ENCODE data around the gene GSTM1. TPM values are rescaled to one million over a fixed set of nuclear protein-coding genes. Genes with fewer than 3 reads are reported as not detected.

GSTM1 gene
- total RNA-seq (2012; rRNA removed), result not detected in 2 replicates

- H3K9me3 ChIP-seq (replicated peaks; ENCODE audit: low read length), result no peaks in the 10 kb centered on the region
- H3K4me1 ChIP-seq (ENCODE audit: control insufficient read depth, insufficient read depth, low read length), result no peaks in the 10 kb centered on the region
- H3K27me3 ChIP-seq (ENCODE audit: control insufficient read depth, insufficient read depth, low read length), result no peaks in the 10 kb centered on the region
- peak within 1 kb of the TSS; percentile 77 for H3K4me2 ChIP-seq (ENCODE audit: low read length)
- peak within 1 kb of the TSS; percentile 86 for H3K9ac ChIP-seq (ENCODE audit: low read depth, low read length)
- no peaks in the 10 kb centered on the region for H3K36me3 ChIP-seq (ENCODE audit: insufficient read depth, low read length)
- H3K4me3 ChIP-seq (ENCODE audit: low read length), result peak within 1 kb of the TSS; percentile 80
These were observed at the start of gene GSTM1 for GRCh38 chr1:109687641-109688499. Gene GSTM1, plus strand, starts transcription at chr1:109687817. Its CDS starts 57 bp downstream, at chr1:109687874.

DNA sequence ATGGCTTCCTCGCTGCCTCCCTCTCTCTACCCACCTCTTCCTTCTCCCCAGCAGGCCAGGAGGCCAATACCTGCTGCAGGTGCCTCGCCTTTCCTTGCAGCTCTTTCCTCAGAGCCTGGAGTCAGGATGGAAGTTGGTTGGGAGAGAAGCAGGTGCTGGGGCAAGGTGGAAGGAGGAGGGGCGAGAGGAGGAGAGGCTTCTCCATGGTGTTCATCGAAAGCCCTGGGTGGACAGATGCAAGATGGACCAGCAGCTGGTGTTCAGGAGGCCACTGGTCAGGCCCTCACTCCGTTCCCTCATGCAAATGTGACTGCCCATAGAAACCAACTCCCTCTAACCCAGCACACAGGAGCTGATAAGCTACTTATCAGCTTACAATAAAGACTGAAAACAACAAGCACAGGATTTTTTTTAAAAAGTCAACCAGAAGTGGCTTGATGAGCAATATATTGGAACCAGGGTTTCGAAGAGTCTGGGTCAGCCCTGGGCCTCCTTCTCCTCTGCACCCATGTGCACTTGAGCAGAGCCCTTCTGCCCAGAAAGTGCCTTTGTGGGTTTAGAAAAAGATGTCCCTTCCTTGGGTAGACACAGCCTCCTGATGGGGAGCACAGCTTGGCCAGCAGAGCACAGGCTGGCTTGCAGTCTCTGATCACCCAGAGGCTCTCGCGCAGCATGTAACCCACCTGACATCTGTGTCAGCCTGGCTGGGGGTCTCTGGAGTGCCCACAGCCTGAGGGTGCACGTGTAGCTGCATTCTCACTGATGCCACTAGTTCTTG is 48.4 kb upstream of the GSTM1 start:
- Histone ChIP-seq H3K36me3 (ENCODE audit: insufficient read depth, low read length) (no peaks in the 10 kb centered on the region), H3K4me1 (ENCODE audit: control insufficient read depth, insufficient read depth, low read length) (peaks cover 13% of the 10 kb centered on the region), H3K4me2 (ENCODE audit: low read length) (no peak overlapping the region), H3K9me3 (replicated peaks; ENCODE audit: low read length) (no peaks in the 10 kb centered on the region), H3K4me3 (ENCODE audit: low read length) (no peak overlapping the region), H3K9ac (ENCODE audit: low read depth, low read length) (no peak overlapping the region), H3K27me3 (ENCODE audit: control insufficient read depth, insufficient read depth, low read length) (no peaks in the 10 kb centered on the region)

- no peaks in the 10 kb centered on the region for H3K9me3 ChIP-seq (replicated peaks; ENCODE audit: low read length)
These were observed 47.8 kb upstream of the GSTM1 start for GRCh38 chr1:109639841-109640184.

DNA sequence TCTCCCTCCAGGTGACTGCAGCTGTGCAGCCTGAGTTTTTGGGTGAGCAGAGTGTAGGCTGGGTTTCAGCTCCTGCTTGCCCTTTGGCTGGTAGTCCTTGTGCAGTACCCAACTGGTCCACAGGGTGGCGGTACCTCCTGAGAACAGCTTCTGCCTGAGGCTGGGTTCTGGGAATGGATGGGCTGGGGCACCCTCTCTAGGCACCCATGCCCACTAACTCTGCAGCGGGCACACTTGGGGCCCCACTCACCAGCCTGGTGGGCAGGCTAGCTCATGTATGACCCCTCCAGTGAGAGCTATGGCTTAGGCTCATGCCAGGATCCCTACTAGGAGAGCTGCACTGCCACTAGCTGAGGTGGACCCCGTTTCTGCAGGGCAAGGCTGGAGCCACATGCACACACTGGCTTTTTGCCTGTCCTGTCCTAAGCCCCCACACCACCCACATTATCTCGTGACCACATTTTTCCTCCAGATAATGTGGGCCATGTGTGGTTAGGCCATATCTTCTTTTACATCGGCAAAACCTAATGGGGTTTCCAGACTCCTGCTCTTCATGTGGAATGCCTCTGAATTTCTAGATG is 47.2 kb upstream of the GSTM1 start:
- Histone ChIP-seq H3K27me3 (ENCODE audit: control insufficient read depth, insufficient read depth, low read length) (no peaks in the 10 kb centered on the region), H3K9me3 (replicated peaks; ENCODE audit: low read length) (no peaks in the 10 kb centered on the region), H3K36me3 (ENCODE audit: insufficient read depth, low read length) (no peaks in the 10 kb centered on the region), H3K4me2 (ENCODE audit: low read length) (no peak overlapping the region), H3K4me1 (ENCODE audit: control insufficient read depth, insufficient read depth, low read length) (peaks cover 13% of the 10 kb centered on the region), H3K9ac (ENCODE audit: low read depth, low read length) (no peak overlapping the region), H3K4me3 (ENCODE audit: low read length) (no peak overlapping the region)

More at GRCh38 chr1:109639841-109640184, 47.8 kb upstream of the GSTM1 start:
- Histone ChIP-seq H3K4me2 (ENCODE audit: low read length) (no peak overlapping the region), H3K4me1 (ENCODE audit: control insufficient read depth, insufficient read depth, low read length) (peaks cover 13% of the 10 kb centered on the region), H3K36me3 (ENCODE audit: insufficient read depth, low read length) (no peaks in the 10 kb centered on the region), H3K27me3 (ENCODE audit: control insufficient read depth, insufficient read depth, low read length) (no peaks in the 10 kb centered on the region), H3K4me3 (ENCODE audit: low read length) (no peak overlapping the region), H3K9ac (ENCODE audit: low read depth, low read length) (no peak overlapping the region)

- Histone ChIP-seq H3K4me2 (ENCODE audit: low read length) (no peak overlapping the region), H3K27me3 (ENCODE audit: control insufficient read depth, insufficient read depth, low read length) (no peaks in the 10 kb centered on the region), H3K4me1 (ENCODE audit: control insufficient read depth, insufficient read depth, low read length) (peaks cover 9% of the 10 kb centered on the region), H3K9me3 (replicated peaks; ENCODE audit: low read length) (no peaks in the 10 kb centered on the region), H3K4me3 (ENCODE audit: low read length) (no peak overlapping the region), H3K36me3 (ENCODE audit: insufficient read depth, low read length) (no peaks in the 10 kb centered on the region), H3K9ac (ENCODE audit: low read depth, low read length) (no peak overlapping the region)
These were observed 46.4 kb upstream of the GSTM1 start for GRCh38 chr1:109641078-109641740.

DNA sequence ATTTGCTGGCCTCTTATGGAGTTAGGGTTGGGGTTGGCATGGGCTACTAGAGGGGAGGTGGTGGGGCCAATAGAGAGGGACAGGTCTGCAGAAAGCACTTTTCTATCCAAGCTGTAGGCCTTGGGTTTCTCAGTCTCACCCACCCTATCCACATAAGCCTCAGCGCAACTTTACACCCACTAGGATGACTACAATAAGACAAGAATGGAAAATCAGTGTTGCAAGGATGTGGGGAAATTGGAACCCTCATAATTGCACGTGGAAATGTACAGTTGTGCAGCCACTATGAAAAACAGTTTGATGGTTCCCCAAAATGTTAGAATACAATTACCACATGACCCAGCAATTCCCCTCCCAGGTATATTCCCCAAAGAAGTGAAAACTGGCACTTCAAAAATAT is 45.8 kb upstream of the GSTM1 start:
- peaks cover 2% of the 10 kb centered on the region for H3K4me1 ChIP-seq (ENCODE audit: control insufficient read depth, insufficient read depth, low read length)

GRCh38 chr1:109642626-109643025 is 45.0 kb upstream of the GSTM1 start:
- Histone ChIP-seq H3K9me3 (replicated peaks; ENCODE audit: low read length) (no peaks in the 10 kb centered on the region), H3K36me3 (ENCODE audit: insufficient read depth, low read length) (no peaks in the 10 kb centered on the region), H3K4me2 (ENCODE audit: low read length) (no peak overlapping the region), H3K9ac (ENCODE audit: low read depth, low read length) (no peak overlapping the region), H3K4me3 (ENCODE audit: low read length) (no peak overlapping the region), H3K27me3 (ENCODE audit: control insufficient read depth, insufficient read depth, low read length) (no peaks in the 10 kb centered on the region), H3K4me1 (ENCODE audit: control insufficient read depth, insufficient read depth, low read length) (peaks cover 2% of the 10 kb centered on the region)

More for the DNA sequence above, 45.8 kb upstream of the GSTM1 start:
- H3K9ac ChIP-seq (ENCODE audit: low read depth, low read length), result no peak overlapping the region
- no peak overlapping the region for H3K4me3 ChIP-seq (ENCODE audit: low read length)
- no peaks in the 10 kb centered on the region for H3K36me3 ChIP-seq (ENCODE audit: insufficient read depth, low read length)
- H3K27me3 ChIP-seq (ENCODE audit: control insufficient read depth, insufficient read depth, low read length), result no peaks in the 10 kb centered on the region
- H3K4me2 ChIP-seq (ENCODE audit: low read length), result no peak overlapping the region
- no peaks in the 10 kb centered on the region for H3K9me3 ChIP-seq (replicated peaks; ENCODE audit: low read length)

GRCh38 chr1:109643385-109644230 is 44.0 kb upstream of the GSTM1 start:
- H3K4me2 ChIP-seq (ENCODE audit: low read length), result peak overlapping the region; percentile 12
- H3K36me3 ChIP-seq (ENCODE audit: insufficient read depth, low read length), result no peaks in the 10 kb centered on the region
- no peak overlapping the region for H3K4me3 ChIP-seq (ENCODE audit: low read length)
- H3K9ac ChIP-seq (ENCODE audit: low read depth, low read length), result no peak overlapping the region
- H3K4me1 ChIP-seq (ENCODE audit: control insufficient read depth, insufficient read depth, low read length), result peaks cover 2% of the 10 kb centered on the region
- H3K9me3 ChIP-seq (replicated peaks; ENCODE audit: low read length), result no peaks in the 10 kb centered on the region
- H3K27me3 ChIP-seq (ENCODE audit: control insufficient read depth, insufficient read depth, low read length), result no peaks in the 10 kb centered on the region

- no peak overlapping the region for H3K9ac ChIP-seq (ENCODE audit: low read depth, low read length)
- no peak overlapping the region for H3K4me2 ChIP-seq (ENCODE audit: low read length)
- H3K4me1 ChIP-seq (ENCODE audit: control insufficient read depth, insufficient read depth, low read length), result peaks cover 7% of the 10 kb centered on the region
These were observed 42.9 kb upstream of the GSTM1 start for GRCh38 chr1:109644670-109645069.

DNA sequence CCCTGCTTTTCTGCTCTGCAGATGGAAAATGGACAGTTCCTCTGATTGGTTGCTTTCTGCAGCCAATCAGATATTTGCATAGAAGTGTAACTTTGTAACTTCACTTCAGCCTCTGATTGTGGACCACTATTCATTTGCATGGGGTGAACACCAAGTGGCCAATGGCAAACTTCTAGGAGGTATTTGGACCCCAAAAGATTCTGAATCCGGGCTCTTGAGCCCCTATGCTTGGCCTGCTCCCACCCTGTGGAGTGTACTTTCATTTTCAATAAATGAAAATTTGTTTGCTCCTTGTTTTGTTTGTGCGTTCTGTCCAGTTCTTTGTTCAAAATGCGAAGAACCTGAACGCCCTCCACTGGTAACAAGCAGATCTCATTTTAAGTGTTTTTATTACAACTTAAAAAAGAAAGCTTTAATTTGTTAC is 38.1 kb upstream of the GSTM1 start:
- Histone ChIP-seq H3K9ac (ENCODE audit: low read depth, low read length) (peak overlapping the region; percentile 30), H3K4me3 (ENCODE audit: low read length) (peak overlapping the region; percentile 62), H3K27me3 (ENCODE audit: control insufficient read depth, insufficient read depth, low read length) (peaks cover 23% of the 10 kb centered on the region), H3K4me1 (ENCODE audit: control insufficient read depth, insufficient read depth, low read length) (peaks cover 15% of the 10 kb centered on the region), H3K9me3 (replicated peaks; ENCODE audit: low read length) (no peaks in the 10 kb centered on the region), H3K4me2 (ENCODE audit: low read length) (peak overlapping the region; percentile 86), H3K36me3 (ENCODE audit: insufficient read depth, low read length) (no peaks in the 10 kb centered on the region)

More at GRCh38 chr1:109644670-109645069, 42.9 kb upstream of the GSTM1 start:
- H3K9me3 ChIP-seq (replicated peaks; ENCODE audit: low read length), result no peaks in the 10 kb centered on the region
- H3K27me3 ChIP-seq (ENCODE audit: control insufficient read depth, insufficient read depth, low read length), result no peaks in the 10 kb centered on the region
- H3K4me3 ChIP-seq (ENCODE audit: low read length), result no peak overlapping the region
- no peaks in the 10 kb centered on the region for H3K36me3 ChIP-seq (ENCODE audit: insufficient read depth, low read length)

All from skeletal muscle satellite cell (primary cell).